ENCODE results near the gene NPDC1.

NPDC1 gene

DNA sequence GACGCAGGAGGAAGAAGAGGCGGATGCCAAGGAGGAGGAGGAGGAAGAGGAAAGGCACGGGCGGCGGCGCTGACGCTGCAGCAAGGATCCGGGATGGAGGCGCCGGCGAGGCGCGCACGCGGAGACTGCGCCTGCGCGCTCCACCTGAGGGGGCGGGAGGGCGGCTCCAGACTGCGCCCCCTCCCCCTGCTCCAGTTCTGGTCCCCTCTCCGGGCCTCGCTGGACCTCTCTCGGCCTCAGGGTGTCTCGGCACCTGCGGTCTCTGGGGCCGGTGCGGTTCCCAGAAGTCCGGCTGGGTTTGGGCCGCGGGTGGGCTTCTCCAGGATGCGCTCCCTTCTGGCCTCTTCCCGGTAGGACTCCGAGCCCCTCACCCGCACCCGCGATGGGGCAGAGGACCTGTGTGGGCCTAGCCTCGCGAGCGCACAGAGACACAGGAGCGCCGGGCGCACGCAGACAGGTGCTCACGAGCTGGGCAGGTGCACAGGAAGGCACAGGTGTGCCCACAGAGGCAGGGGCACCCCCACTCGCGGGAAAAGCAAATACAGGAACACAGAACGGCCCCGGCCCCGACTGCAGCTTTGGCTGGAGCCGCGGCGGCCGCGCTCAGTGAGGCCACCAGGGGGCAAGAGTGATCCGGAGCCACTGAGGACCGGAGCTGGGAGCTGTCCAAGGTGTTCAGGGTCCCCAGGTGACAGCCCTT lies at the start of gene NPDC1:
Gene NPDC1 (minus strand): TSS at position 90 of the 700 bp plus-strand sequence. CDS start 188 bp downstream, outside the sequence.
- Histone ChIP-seq H3K27me3 (ENCODE audit: control insufficient read depth in 1 of 2, insufficient read depth in 2 of 2, low read length in 2 of 2) (peaks cover 16 to 37% of the 10 kb centered on the region in 2 donors), H3K27ac (ENCODE audit: low read depth, low read length) (peak within 1 kb of the TSS; percentile 10), H3K4me3 (ENCODE audit: low read depth in 1 of 2, low read length in 2 of 2) (peak within 1 kb of the TSS; percentile 58 to 60), H3K9me3 (ENCODE audit: control insufficient read depth in 1 of 2, low read length in 2 of 2) (no peaks in the 10 kb centered on the region), H3K9ac (ENCODE audit: low read depth in 1 of 2, low read length in 2 of 2) (peak within 1 kb of the TSS; percentile 32 to 45), H3K4me1 (ENCODE audit: control insufficient read depth in 1 of 2, insufficient read depth in 2 of 2, low read length in 2 of 2) (peaks cover 32 to 36% of the 10 kb centered on the region in 2 donors), H3K36me3 (ENCODE audit: control insufficient read depth in 1 of 2, insufficient read depth in 2 of 2, low read length in 2 of 2) (no peaks in the 10 kb centered on the region)

DNA sequence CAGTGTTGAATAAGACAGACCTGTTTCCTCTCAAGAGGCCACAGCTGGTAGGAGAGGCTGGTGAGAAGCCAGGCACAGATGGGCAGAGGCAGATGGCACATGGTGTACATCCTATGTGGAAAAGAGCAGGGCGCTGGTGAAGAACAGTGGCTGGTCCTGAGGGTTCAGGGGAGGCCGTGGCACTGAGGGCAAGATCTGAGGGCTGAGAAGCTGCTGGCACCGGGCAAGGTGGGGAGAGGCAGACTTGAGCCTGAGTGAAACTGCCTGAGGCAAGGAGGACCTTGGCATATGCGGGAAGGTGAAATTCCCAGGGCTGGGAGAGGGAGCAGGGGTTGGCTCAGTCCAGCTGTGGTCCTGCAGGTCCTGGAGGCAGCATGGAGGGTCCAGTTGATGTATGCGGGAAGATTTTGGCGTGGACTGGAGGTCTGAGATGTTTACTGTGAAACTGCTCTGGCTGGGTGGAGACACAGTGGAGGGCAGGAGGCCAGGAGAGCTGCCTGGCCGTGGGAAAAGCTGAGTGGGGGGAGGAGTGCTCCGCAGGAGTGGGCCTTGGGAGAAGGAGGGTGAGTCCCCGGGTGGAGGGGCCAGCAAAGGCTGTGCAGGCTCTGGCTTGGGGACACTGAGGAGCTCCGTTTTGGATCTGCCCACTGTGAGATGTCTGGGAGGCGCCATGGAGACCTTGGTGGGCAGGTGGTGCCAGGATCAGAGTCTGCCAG lies 43.4 kb upstream of the NPDC1 start:
- peaks cover 4 to 26% of the 10 kb centered on the region in 2 donors for H3K36me3 ChIP-seq (ENCODE audit: control insufficient read depth in 1 of 2, insufficient read depth in 2 of 2, low read length in 2 of 2)
- peaks cover 14 to 21% of the 10 kb centered on the region in 2 donors for H3K4me1 ChIP-seq (ENCODE audit: control insufficient read depth in 1 of 2, insufficient read depth in 2 of 2, low read length in 2 of 2)
- no peaks in the 10 kb centered on the region for H3K9me3 ChIP-seq (ENCODE audit: control insufficient read depth in 1 of 2, low read length in 2 of 2)
- no peaks in the 10 kb centered on the region for H3K27me3 ChIP-seq (ENCODE audit: control insufficient read depth in 1 of 2, insufficient read depth in 2 of 2, low read length in 2 of 2)
- no peak overlapping the region for H3K4me3 ChIP-seq (ENCODE audit: low read depth in 1 of 2, low read length in 2 of 2)
- H3K9ac ChIP-seq (ENCODE audit: low read depth in 1 of 2, low read length in 2 of 2): no peak overlapping the region
- no peak overlapping the region for H3K27ac ChIP-seq (ENCODE audit: low read depth, low read length)

DNA sequence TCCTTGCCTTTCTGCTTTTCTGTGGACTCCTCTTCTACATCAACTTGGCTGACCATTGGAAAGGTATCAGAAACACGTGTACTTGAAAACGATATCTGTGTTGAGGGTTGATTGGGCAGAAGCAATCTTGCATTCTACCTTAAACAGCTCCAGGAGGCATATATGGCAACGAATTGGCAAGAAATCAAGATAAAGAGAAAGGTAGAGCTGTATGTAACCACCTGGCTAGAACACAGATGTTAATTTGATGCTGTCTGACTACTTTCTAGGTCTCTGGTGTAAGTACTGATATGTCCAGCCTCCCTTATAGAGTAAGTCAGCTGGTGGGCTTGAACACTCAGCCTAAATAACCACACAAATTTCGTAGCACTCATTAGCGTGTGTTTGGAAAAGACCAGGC lies 42.1 kb upstream of the NPDC1 start:
- Histone ChIP-seq H3K9ac (ENCODE audit: low read depth in 1 of 2, low read length in 2 of 2) (peak overlapping the region in 1 of 2 donors; percentile 84), H3K4me1 (ENCODE audit: control insufficient read depth in 1 of 2, insufficient read depth in 2 of 2, low read length in 2 of 2) (peaks cover 16 to 25% of the 10 kb centered on the region in 2 donors), H3K27me3 (ENCODE audit: control insufficient read depth in 1 of 2, insufficient read depth in 2 of 2, low read length in 2 of 2) (no peaks in the 10 kb centered on the region), H3K36me3 (ENCODE audit: control insufficient read depth in 1 of 2, insufficient read depth in 2 of 2, low read length in 2 of 2) (peaks cover 4 to 24% of the 10 kb centered on the region in 2 donors), H3K27ac (ENCODE audit: low read depth, low read length) (no peak overlapping the region), H3K9me3 (ENCODE audit: control insufficient read depth in 1 of 2, low read length in 2 of 2) (no peaks in the 10 kb centered on the region), H3K4me3 (ENCODE audit: low read depth in 1 of 2, low read length in 2 of 2) (peak overlapping the region in 1 of 2 donors; percentile 72)

- H3K9ac ChIP-seq (ENCODE audit: low read depth in 1 of 2, low read length in 2 of 2): peak overlapping the region; percentile 83 to 84
- no peaks in the 10 kb centered on the region for H3K9me3 ChIP-seq (ENCODE audit: control insufficient read depth in 1 of 2, low read length in 2 of 2)
These were observed 41.5 kb upstream of the NPDC1 start for GRCh38 chr9:137087409-137087925.

GRCh38 chr9:137086531-137087408 lies 40.8 kb upstream of the NPDC1 start, which contains the start of gene MAN1B1:
MAN1B1 (plus strand) TSS chr9:137086985; CDS start chr9:137087000, 15 bp downstream.
- Histone ChIP-seq H3K9me3 (ENCODE audit: control insufficient read depth in 1 of 2, low read length in 2 of 2) (no peaks in the 10 kb centered on the region), H3K4me1 (ENCODE audit: control insufficient read depth in 1 of 2, insufficient read depth in 2 of 2, low read length in 2 of 2) (peaks cover 18 to 25% of the 10 kb centered on the region in 2 donors), H3K4me3 (ENCODE audit: low read depth in 1 of 2, low read length in 2 of 2) (peak within 1 kb of the TSS; percentile 72 to 79), H3K9ac (ENCODE audit: low read depth in 1 of 2, low read length in 2 of 2) (peak within 1 kb of the TSS; percentile 83 to 84), H3K27me3 (ENCODE audit: control insufficient read depth in 1 of 2, insufficient read depth in 2 of 2, low read length in 2 of 2) (no peaks in the 10 kb centered on the region), H3K27ac (ENCODE audit: low read depth, low read length) (peak within 1 kb of the TSS; percentile 89), H3K36me3 (ENCODE audit: control insufficient read depth in 1 of 2, insufficient read depth in 2 of 2, low read length in 2 of 2) (peaks cover 5 to 23% of the 10 kb centered on the region in 2 donors)

More at GRCh38 chr9:137087409-137087925, 41.5 kb upstream of the NPDC1 start:
- Histone ChIP-seq H3K27ac (ENCODE audit: low read depth, low read length) (peak overlapping the region; percentile 89), H3K4me1 (ENCODE audit: control insufficient read depth in 1 of 2, insufficient read depth in 2 of 2, low read length in 2 of 2) (peaks cover 18 to 25% of the 10 kb centered on the region in 2 donors), H3K4me3 (ENCODE audit: low read depth in 1 of 2, low read length in 2 of 2) (peak overlapping the region; percentile 72 to 79), H3K27me3 (ENCODE audit: control insufficient read depth in 1 of 2, insufficient read depth in 2 of 2, low read length in 2 of 2) (no peaks in the 10 kb centered on the region), H3K36me3 (ENCODE audit: control insufficient read depth in 1 of 2, insufficient read depth in 2 of 2, low read length in 2 of 2) (peaks cover 4 to 24% of the 10 kb centered on the region in 2 donors)

DNA sequence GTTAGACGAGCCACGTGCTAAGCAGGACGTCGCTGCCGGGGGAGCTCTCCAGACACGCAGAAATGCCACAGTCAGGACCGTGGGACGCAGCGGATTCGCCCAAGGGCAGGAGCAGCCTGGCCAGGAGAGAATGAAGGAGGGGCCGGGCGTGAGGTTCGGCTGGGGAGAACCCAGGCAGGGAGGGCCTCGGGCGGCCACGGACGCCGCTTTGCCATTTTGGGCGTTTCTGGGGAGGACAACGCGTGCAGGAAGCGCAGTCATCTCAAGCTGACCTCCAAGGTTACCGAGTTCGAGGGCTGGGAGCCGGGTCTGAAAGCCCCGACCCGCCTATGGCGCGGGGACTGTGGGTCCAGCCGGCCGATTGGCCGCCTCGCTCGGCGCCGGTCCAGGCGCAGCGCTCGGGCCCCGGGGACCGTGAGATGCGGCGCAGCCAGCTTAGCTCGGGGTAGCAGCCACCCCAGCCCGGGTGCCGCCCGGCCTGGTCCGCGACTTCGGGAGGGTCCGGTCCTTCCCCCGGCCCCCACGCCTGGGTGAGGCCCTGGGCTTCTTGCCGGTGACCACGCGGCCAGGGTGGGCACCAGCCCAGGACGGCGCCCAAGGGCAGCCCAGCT lies 40.0 kb upstream of the NPDC1 start:
- H3K4me1 ChIP-seq (ENCODE audit: control insufficient read depth in 1 of 2, insufficient read depth in 2 of 2, low read length in 2 of 2): peaks cover 18 to 25% of the 10 kb centered on the region in 2 donors
- peak overlapping the region; percentile 68 for H3K27ac ChIP-seq (ENCODE audit: low read depth, low read length)
- H3K9me3 ChIP-seq (ENCODE audit: control insufficient read depth in 1 of 2, low read length in 2 of 2): no peaks in the 10 kb centered on the region
- peaks cover 9 to 24% of the 10 kb centered on the region in 2 donors for H3K36me3 ChIP-seq (ENCODE audit: control insufficient read depth in 1 of 2, insufficient read depth in 2 of 2, low read length in 2 of 2)
- H3K27me3 ChIP-seq (ENCODE audit: control insufficient read depth in 1 of 2, insufficient read depth in 2 of 2, low read length in 2 of 2): no peaks in the 10 kb centered on the region
- peak overlapping the region; percentile 70 to 72 for H3K4me3 ChIP-seq (ENCODE audit: low read depth in 1 of 2, low read length in 2 of 2)
- H3K9ac ChIP-seq (ENCODE audit: low read depth in 1 of 2, low read length in 2 of 2): peak overlapping the region; percentile 62 to 73

DNA sequence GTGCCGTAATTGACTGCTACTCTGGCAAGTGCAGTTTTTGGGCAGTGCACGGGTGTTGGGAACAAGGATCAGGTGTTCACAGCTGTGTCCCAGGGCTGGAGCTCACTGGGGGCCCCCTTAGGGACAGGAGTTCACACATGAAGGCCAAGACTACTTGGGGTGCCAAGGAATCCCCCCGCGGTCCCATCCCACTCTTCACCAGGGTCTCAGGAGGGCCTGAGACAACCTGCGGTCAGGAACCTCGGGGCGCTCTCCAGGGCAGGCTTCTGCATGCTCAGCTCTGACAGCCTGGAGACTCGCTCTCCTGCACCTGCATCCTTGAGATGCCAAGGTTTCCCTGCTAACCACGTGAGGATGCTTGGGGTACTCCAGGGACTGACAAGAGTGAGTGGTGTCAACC lies 38.5 kb upstream of the NPDC1 start:
- Histone ChIP-seq H3K9me3 (ENCODE audit: control insufficient read depth in 1 of 2, low read length in 2 of 2) (no peaks in the 10 kb centered on the region), H3K36me3 (ENCODE audit: control insufficient read depth in 1 of 2, insufficient read depth in 2 of 2, low read length in 2 of 2) (peaks cover 5 to 15% of the 10 kb centered on the region in 2 donors), H3K27ac (ENCODE audit: low read depth, low read length) (no peak overlapping the region), H3K9ac (ENCODE audit: low read depth in 1 of 2, low read length in 2 of 2) (no peak overlapping the region), H3K4me1 (ENCODE audit: control insufficient read depth in 1 of 2, insufficient read depth in 2 of 2, low read length in 2 of 2) (peaks cover 18 to 25% of the 10 kb centered on the region in 2 donors), H3K4me3 (ENCODE audit: low read depth in 1 of 2, low read length in 2 of 2) (no peak overlapping the region), H3K27me3 (ENCODE audit: control insufficient read depth in 1 of 2, insufficient read depth in 2 of 2, low read length in 2 of 2) (no peaks in the 10 kb centered on the region)

DNA sequence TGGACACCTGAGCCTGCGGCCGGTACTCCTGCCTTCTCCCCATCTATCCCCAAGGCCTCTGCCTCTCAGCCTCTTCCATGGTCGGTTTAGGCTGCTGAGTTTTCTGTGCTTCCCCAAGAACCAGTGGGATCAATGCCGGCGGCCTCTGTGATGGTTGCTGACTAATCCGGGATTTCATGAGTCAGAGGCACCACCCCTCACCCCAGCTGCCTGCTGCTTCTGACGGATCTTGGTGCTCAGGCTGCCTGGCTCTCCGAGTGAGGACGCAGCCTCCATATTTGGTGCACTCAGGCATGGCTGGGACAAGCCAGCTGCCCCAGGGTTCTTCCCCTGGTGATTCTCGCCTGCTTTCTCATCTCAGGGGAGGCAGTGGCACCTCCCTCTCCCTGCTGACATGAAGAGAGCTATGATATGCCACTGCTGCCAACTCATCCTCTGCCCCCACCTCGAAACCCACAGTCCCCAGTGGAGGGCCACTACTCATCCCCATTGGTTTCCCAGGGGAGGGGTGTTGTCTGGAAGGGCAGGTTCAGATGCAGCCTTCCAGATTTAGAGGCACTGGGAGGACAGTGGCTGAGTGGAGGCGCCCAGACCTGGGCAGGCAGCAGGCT lies 37.5 kb upstream of the NPDC1 start:
- no peak overlapping the region for H3K9ac ChIP-seq (ENCODE audit: low read depth in 1 of 2, low read length in 2 of 2)
- H3K9me3 ChIP-seq (ENCODE audit: control insufficient read depth in 1 of 2, low read length in 2 of 2): no peaks in the 10 kb centered on the region
- no peaks in the 10 kb centered on the region for H3K27me3 ChIP-seq (ENCODE audit: control insufficient read depth in 1 of 2, insufficient read depth in 2 of 2, low read length in 2 of 2)
- peaks cover 21 to 34% of the 10 kb centered on the region in 2 donors for H3K4me1 ChIP-seq (ENCODE audit: control insufficient read depth in 1 of 2, insufficient read depth in 2 of 2, low read length in 2 of 2)
- H3K36me3 ChIP-seq (ENCODE audit: control insufficient read depth in 1 of 2, insufficient read depth in 2 of 2, low read length in 2 of 2): peaks cover 5 to 13% of the 10 kb centered on the region in 2 donors
- H3K27ac ChIP-seq (ENCODE audit: low read depth, low read length): no peak overlapping the region
- no peak overlapping the region for H3K4me3 ChIP-seq (ENCODE audit: low read depth in 1 of 2, low read length in 2 of 2)

GRCh38 chr9:137082925-137083290 lies 36.9 kb upstream of the NPDC1 start:
- Histone ChIP-seq H3K9ac (ENCODE audit: low read depth in 1 of 2, low read length in 2 of 2) (no peak overlapping the region), H3K27ac (ENCODE audit: low read depth, low read length) (no peak overlapping the region), H3K27me3 (ENCODE audit: control insufficient read depth in 1 of 2, insufficient read depth in 2 of 2, low read length in 2 of 2) (no peaks in the 10 kb centered on the region), H3K4me3 (ENCODE audit: low read depth in 1 of 2, low read length in 2 of 2) (no peak overlapping the region), H3K4me1 (ENCODE audit: control insufficient read depth in 1 of 2, insufficient read depth in 2 of 2, low read length in 2 of 2) (peaks cover 23 to 39% of the 10 kb centered on the region in 2 donors), H3K9me3 (ENCODE audit: control insufficient read depth in 1 of 2, low read length in 2 of 2) (no peaks in the 10 kb centered on the region), H3K36me3 (ENCODE audit: control insufficient read depth in 1 of 2, insufficient read depth in 2 of 2, low read length in 2 of 2) (peaks cover 5 to 13% of the 10 kb centered on the region in 2 donors)

All from duodenal mucosa (tissue), 2 donors.